Thoracic aorta (tissue), 2 donors: ENCODE measurements around the gene IL12B. TPM values are rescaled to one million over a fixed set of nuclear protein-coding genes. Genes with fewer than 3 reads are reported as not detected.

Experiments
- ATAC-seq: fragments of 150-250 bp; one replicate; pipeline ENCODE4 v1.8.0; 2017; ENCODE audit warnings: low read depth; ENCODE audit not compliant: insufficient number of reproducible peaks, low FRiP score
- DNase-seq: peaks from one replicate; pipeline ENCODE4 v3.0.0-alpha.2; 2020; ENCODE audit warnings: low spot score
- H3K27ac ChIP-seq, 2 donors: fragments of 200-600 bp; sonication (generic); 1 replicate in 1 of 2; 2 replicates in 1 of 2; pipeline ENCODE4 v1.5.1; 2016; ENCODE audit warnings: mild to moderate bottlenecking in 2 of 2, moderate library complexity in 2 of 2
- H3K27me3 ChIP-seq: fragments of 200-600 bp; sonication (generic); replicated peaks from 2 replicates; pipeline ENCODE4 v1.6.0; 2016; ENCODE audit warnings: mild to moderate bottlenecking; ENCODE audit not compliant: insufficient read depth
- H3K36me3 ChIP-seq: fragments of 200-600 bp; sonication (generic); one replicate; pipeline ENCODE4 v1.5.1; 2016
- H3K4me1 ChIP-seq, 2 donors: fragments of 200-600 bp; sonication (generic); 1 replicate in 1 of 2; 2 replicates in 1 of 2; pipeline versions ENCODE4 v1.5.1 to v1.6.0; 2016; ENCODE audit warnings: low read depth in 2 of 2, mild to moderate bottlenecking in 1 of 2; ENCODE audit not compliant: control insufficient read depth in 1 of 2
- H3K4me3 ChIP-seq: fragments of 200-600 bp; sonication (generic); 2 replicates; pipeline ENCODE4 v1.5.1; 2016; ENCODE audit warnings: mild to moderate bottlenecking
- H3K9me3 ChIP-seq: fragments of 200-600 bp; sonication (generic); 2 replicates; pipeline ENCODE4 v1.5.1; 2016
- total RNA-seq, 2 donors: library from RNA; depleted of rRNA; stranded (reverse); fragments of >200 nt; gene quantifications; one replicate each; pipeline versions ENCODE4 v1.1.0 to v1.2.3, GENCODE V29; 2016
- TF ChIP-seq, protein P1 (sequence below): fragments of 200-600 bp; sonication (generic); IDR thresholded peaks from one replicate; pipeline ENCODE4 v1.5.1; 2019; ENCODE audit warnings: antibody characterized with exemption

IL12B gene
- total RNA-seq, 2 donors from 2014 or later, result not detected

DNA sequence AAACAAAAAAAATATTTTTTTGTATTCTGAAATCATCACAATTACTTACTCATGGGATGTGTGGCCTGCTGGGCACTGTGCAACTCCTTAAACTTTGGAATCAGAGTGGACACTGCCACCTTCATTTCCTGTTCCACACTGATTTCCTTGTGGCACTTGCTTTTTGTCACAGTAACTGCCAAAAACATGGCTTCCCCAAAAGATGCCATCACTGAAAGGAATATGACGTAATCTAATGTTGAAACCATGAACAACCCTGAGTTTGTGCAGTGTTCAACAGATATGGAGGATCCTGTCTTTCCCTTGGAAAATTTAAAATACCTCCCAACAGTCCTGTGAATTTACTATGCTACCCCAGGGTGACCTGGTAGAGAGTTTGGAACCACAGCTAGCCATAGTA lies 12.6 kb upstream of the IL12B start:
- H3K36me3 ChIP-seq, result no peaks in the 10 kb centered on the region
- no peaks in the 10 kb centered on the region for H3K4me1 ChIP-seq
- no peak for DNase-seq
- H3K9me3 ChIP-seq, result peaks cover 5% of the 10 kb centered on the region
- ATAC-seq, result no peak
- TF ChIP-seq, protein P1, sequence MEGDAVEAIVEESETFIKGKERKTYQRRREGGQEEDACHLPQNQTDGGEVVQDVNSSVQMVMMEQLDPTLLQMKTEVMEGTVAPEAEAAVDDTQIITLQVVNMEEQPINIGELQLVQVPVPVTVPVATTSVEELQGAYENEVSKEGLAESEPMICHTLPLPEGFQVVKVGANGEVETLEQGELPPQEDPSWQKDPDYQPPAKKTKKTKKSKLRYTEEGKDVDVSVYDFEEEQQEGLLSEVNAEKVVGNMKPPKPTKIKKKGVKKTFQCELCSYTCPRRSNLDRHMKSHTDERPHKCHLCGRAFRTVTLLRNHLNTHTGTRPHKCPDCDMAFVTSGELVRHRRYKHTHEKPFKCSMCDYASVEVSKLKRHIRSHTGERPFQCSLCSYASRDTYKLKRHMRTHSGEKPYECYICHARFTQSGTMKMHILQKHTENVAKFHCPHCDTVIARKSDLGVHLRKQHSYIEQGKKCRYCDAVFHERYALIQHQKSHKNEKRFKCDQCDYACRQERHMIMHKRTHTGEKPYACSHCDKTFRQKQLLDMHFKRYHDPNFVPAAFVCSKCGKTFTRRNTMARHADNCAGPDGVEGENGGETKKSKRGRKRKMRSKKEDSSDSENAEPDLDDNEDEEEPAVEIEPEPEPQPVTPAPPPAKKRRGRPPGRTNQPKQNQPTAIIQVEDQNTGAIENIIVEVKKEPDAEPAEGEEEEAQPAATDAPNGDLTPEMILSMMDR, result no peak
- H3K27ac ChIP-seq, result no peak overlapping the region
- no peaks in the 10 kb centered on the region for H3K27me3 ChIP-seq
- H3K4me3 ChIP-seq, result no peak overlapping the region

DNA sequence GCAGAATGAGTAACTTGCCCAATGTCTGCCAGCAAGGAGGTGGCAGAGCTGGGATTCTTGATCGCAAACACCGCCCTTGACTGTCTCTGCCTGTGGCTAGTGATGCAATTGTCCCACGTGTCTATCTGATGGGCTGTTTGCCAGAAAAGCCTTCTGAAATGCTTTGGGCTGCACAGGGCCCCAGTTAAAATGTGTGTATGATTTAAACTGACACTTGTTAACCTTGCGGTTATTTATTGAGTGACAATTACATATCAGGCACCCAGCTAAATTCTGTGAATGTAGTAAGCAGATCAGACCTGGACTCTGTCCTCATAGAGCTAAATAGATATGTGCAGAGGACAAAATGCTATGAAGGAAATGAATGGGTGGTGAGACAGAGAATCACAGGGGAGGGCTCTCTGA lies 11.6 kb upstream of the IL12B start:
- H3K4me1 ChIP-seq, result no peaks in the 10 kb centered on the region
- TF ChIP-seq, protein P1, result no peak
- DNase-seq, result peak; percentile 12
- H3K9me3 ChIP-seq, result peaks cover 5% of the 10 kb centered on the region
- H3K4me3 ChIP-seq, result no peak overlapping the region
- no peak for ATAC-seq
- H3K27ac ChIP-seq, result no peak overlapping the region
- H3K36me3 ChIP-seq, result no peaks in the 10 kb centered on the region
- H3K27me3 ChIP-seq, result no peaks in the 10 kb centered on the region

GRCh38 chr5:159341145-159341544 lies 10.9 kb upstream of the IL12B start:
- Histone ChIP-seq H3K9me3 (peaks cover 5% of the 10 kb centered on the region), H3K36me3 (no peaks in the 10 kb centered on the region), H3K27ac (no peak overlapping the region), H3K4me3 (no peak overlapping the region), H3K4me1 (no peaks in the 10 kb centered on the region), H3K27me3 (no peaks in the 10 kb centered on the region)
- ATAC-seq (no peak), DNase-seq (no peak)
- TF ChIP-seq, protein P1, result no peak

- DNase-seq, result no peak
- Histone ChIP-seq H3K9me3 (peaks cover 5% of the 10 kb centered on the region), H3K27me3 (no peaks in the 10 kb centered on the region), H3K4me1 (no peaks in the 10 kb centered on the region), H3K27ac (no peak overlapping the region), H3K36me3 (no peaks in the 10 kb centered on the region), H3K4me3 (no peak overlapping the region)
- TF ChIP-seq, protein P1, result no peak
- no peak for ATAC-seq
Observed at GRCh38 chr5:159340511-159340910, 10.2 kb upstream of the IL12B start.

- Histone ChIP-seq H3K27me3 (no peaks in the 10 kb centered on the region), H3K36me3 (no peaks in the 10 kb centered on the region), H3K4me3 (no peak overlapping the region), H3K4me1 (no peaks in the 10 kb centered on the region), H3K27ac (no peak overlapping the region), H3K9me3 (peaks cover 2% of the 10 kb centered on the region)
- DNase-seq (no peak), ATAC-seq (no peak)
- TF ChIP-seq, protein P1, result no peak
Observed at GRCh38 chr5:159339460-159339859, 9.2 kb upstream of the IL12B start.
